HCT116 (cell line): ENCODE data around the gene GPR78. TPM values are rescaled to one million over a fixed set of nuclear protein-coding genes. Genes with fewer than 3 reads are reported as not detected.

Experiments used
- ATAC-seq: fragments of 200-7000 bp; cut with Tn5 transposase; 2 replicates; pipeline ENCODE4 v1.9.1; 2020; ENCODE audit warnings: mild to moderate bottlenecking, moderate library complexity
- BruUV-seq: library from RNA; stranded (reverse); fragments of 400-500 nt; replicated peaks from 2 replicates; lab custom pipeline; 2021; lab: Mats Ljungman, UMichigan
- CTCF ChIA-PET: fragments of 300-600 bp; sonication (Branson Sonifier 250); formaldehyde crosslinking; loops from one replicate; lab custom pipeline; 2021; ENCODE audit warnings: antibody characterized with exemption; lab: Charles Lee
- POLR2A ChIA-PET: fragments of 300-600, 350-600 bp; sonication (Branson Sonifier 250); formaldehyde crosslinking; loops from one replicate; lab custom pipeline; 2021; ENCODE audit warnings: antibody characterized with exemption; lab: Charles Lee
- RAD21 ChIA-PET, 2 experiments: fragments of 300-600 bp; sonication (Branson Sonifier 250); formaldehyde crosslinking; loops; one replicate each; lab custom pipeline; 2023; ENCODE audit warnings: low total read pairs in 2 of 2; ENCODE audit not compliant: uncharacterized antibody in 2 of 2, unreplicated experiment in 2 of 2, low non-redundant PET in 1 of 2; lab: Charles Lee
- DNase-seq: peaks from one replicate; pipeline ENCODE4 v3.0.0-alpha.2; 2010; ENCODE audit warnings: low read depth, low spot score
- H2AFZ ChIP-seq: fragments of 200-600 bp; shearing (Covaris generic), sonication (generic); 2 replicates; pipeline ENCODE4 v1.6.1; 2017; ENCODE audit warnings: low read depth, mixed run types, mixed read lengths, antibody characterized with exemption, low read length; ENCODE audit not compliant: poor library complexity, severe bottlenecking
- H3K27ac ChIP-seq: 2 replicates; pipeline ENCODE4 v1.5.1; 2012; ENCODE audit warnings: low read depth, low read length
- H3K27me3 ChIP-seq: fragments of 200-600 bp; sonication (generic); 2 replicates; pipeline ENCODE4 v1.6.1; 2016; ENCODE audit warnings: mixed run types, low read length, mixed read lengths; ENCODE audit not compliant: insufficient read depth
- H3K36me3 ChIP-seq, 2 experiments: fragments of 200-500 bp in 1 of 2; fragments of 200-600 bp in 1 of 2; sonication (Bioruptor generic) in 1 of 2; sonication (generic) in 1 of 2; 2 replicates each; pipeline versions ENCODE4 v1.5.1 to v1.6.1; 2014 to 2016; ENCODE audit warnings: low read length in 2 of 2, inconsistent platforms in 1 of 2, mixed read lengths in 1 of 2, mixed run types in 1 of 2; ENCODE audit not compliant: insufficient read depth in 2 of 2, control insufficient read depth in 1 of 2
- H3K4me1 ChIP-seq, 2 experiments: fragments of 200-600 bp in 1 of 2; sonication (generic) in 1 of 2; 2 replicates each; pipeline versions ENCODE4 v1.5.1 to v1.6.1; 2012 to 2017; ENCODE audit warnings: low read length in 2 of 2, inconsistent platforms in 1 of 2, mild to moderate bottlenecking in 1 of 2, mixed read lengths in 1 of 2, mixed run types in 1 of 2, moderate library complexity in 1 of 2; ENCODE audit not compliant: insufficient read depth in 2 of 2, control insufficient read depth in 1 of 2
- H3K4me2 ChIP-seq: fragments of 200-600 bp; sonication (generic); 2 replicates; pipeline ENCODE4 v1.6.1; 2017; ENCODE audit warnings: mixed run types, low read length, mixed read lengths
- H3K4me3 ChIP-seq, 2 experiments: fragments of 200-600 bp in 1 of 2; sonication (generic) in 1 of 2; replicated peaks in 1 of 2; 2 replicates each; pipeline ENCODE4 v1.5.1; 2011 to 2016; ENCODE audit warnings: low read length in 2 of 2, control low read depth in 1 of 2, low read depth in 1 of 2, mild to moderate bottlenecking in 1 of 2, mixed read lengths in 1 of 2, mixed run types in 1 of 2
- H3K79me2 ChIP-seq: fragments of 200-600 bp; sonication (generic); 2 replicates; pipeline ENCODE4 v1.6.1; 2017; ENCODE audit warnings: mild to moderate bottlenecking, mixed run types, low read length, moderate library complexity, mixed read lengths; ENCODE audit not compliant: insufficient read depth
- H3K9ac ChIP-seq: fragments of 200-600 bp; sonication (generic); 2 replicates; pipeline ENCODE4 v1.6.1; 2016; ENCODE audit warnings: low read length, mixed read lengths
- H3K9me2 ChIP-seq: fragments of 200-600 bp; sonication (generic), shearing (Covaris generic); 2 replicates; pipeline ENCODE4 v1.6.1; 2017; ENCODE audit warnings: mixed run types, mild to moderate bottlenecking, moderate library complexity; ENCODE audit not compliant: insufficient read depth
- H3K9me3 ChIP-seq, 2 experiments: fragments of 200-500 bp in 1 of 2; fragments of 200-600 bp in 1 of 2; sonication (Bioruptor generic) in 1 of 2; sonication (generic) in 1 of 2; 2 replicates each; pipeline ENCODE4 v1.6.1; 2014 to 2017; ENCODE audit warnings: low read length in 2 of 2, mixed read lengths in 2 of 2, inconsistent platforms in 1 of 2, low read depth in 1 of 2, mild to moderate bottlenecking in 1 of 2, mixed run types in 1 of 2, moderate library complexity in 1 of 2; ENCODE audit not compliant: control insufficient read depth in 1 of 2, insufficient read depth in 1 of 2
- H4K20me1 ChIP-seq: fragments of 200-600 bp; sonication (generic), shearing (Covaris generic); 2 replicates; pipeline ENCODE4 v1.6.1; 2017; ENCODE audit warnings: mixed run types, mild to moderate bottlenecking, moderate library complexity; ENCODE audit not compliant: insufficient read depth
- CBX3 ChIP-seq: IDR thresholded peaks from 2 replicates; pipeline ENCODE4 v1.6.1; 2012; ENCODE audit warnings: low read depth
- EZH2phosphoT487 ChIP-seq: fragments of 200-600 bp; IDR thresholded peaks from 2 replicates; pipeline ENCODE4 v1.6.1; 2018; ENCODE audit warnings: antibody characterized with exemption, borderline replicate concordance
- JUND ChIP-seq: IDR thresholded peaks from 2 replicates; pipeline ENCODE4 v1.6.1; 2012
- SP1 ChIP-seq: IDR thresholded peaks from 2 replicates; pipeline ENCODE4 v1.6.1; 2012; ENCODE audit warnings: low read depth
- TCF7L2 ChIP-seq: IDR thresholded peaks from 2 replicates; pipeline ENCODE4 v1.7.0; 2011; ENCODE audit warnings: borderline replicate concordance, inconsistent platforms; ENCODE audit not compliant: insufficient read depth, insufficient read length; ENCODE audit errors: extremely low read depth
- YY1 ChIP-seq: IDR thresholded peaks from 2 replicates; pipeline ENCODE4 v1.6.1; 2011; ENCODE audit warnings: low read length, low read depth, moderate library complexity, mild to moderate bottlenecking; ENCODE audit not compliant: insufficient replicate concordance; ENCODE audit errors: extremely low read depth
- ZBTB33 ChIP-seq: IDR thresholded peaks from 2 replicates; pipeline ENCODE4 v1.6.1; 2011; ENCODE audit warnings: mild to moderate bottlenecking, low read length, moderate library complexity; ENCODE audit not compliant: insufficient replicate concordance; ENCODE audit errors: extremely low read depth
- ZNF274 ChIP-seq: fragments of 200-500 bp; sonication (Bioruptor generic); IDR thresholded peaks from 2 replicates; pipeline ENCODE4 v1.6.1; 2014; ENCODE audit warnings: mild to moderate bottlenecking, low read depth, low read length, inconsistent platforms
- intact Hi-C: fragments of 100-400 bp; cut with micrococcal nuclease; formaldehyde crosslinking; loops from 2 replicates; pipeline ENCODE4 v1.10.0; 2022
- total RNA-seq: library from RNA; stranded (reverse); gene quantifications from one replicate; pipeline ENCODE4 v1.2.1, GENCODE V29; 2021; ENCODE audit not compliant: unreplicated experiment

GPR78 gene
- total RNA-seq, 1 experiment from 2014 or later, result not detected

GRCh38 chr4:8586246-8586645 lies 6.1 kb downstream of the GPR78 start:
- no peak for TF ChIP-seq EZH2phosphoT487
- TF ChIP-seq YY1, result no peak
- no peak for TF ChIP-seq CBX3
- TF ChIP-seq ZNF274, result no peak
- TF ChIP-seq JUND, result no peak
- TF ChIP-seq TCF7L2, result no peak
- TF ChIP-seq SP1, result no peak
- no peak for TF ChIP-seq ZBTB33
- DNase-seq, result no peak
- ATAC-seq, result no peak
- Histone ChIP-seq H3K4me2 (no peak overlapping the region), H2AFZ (no peak overlapping the region), H3K9me3 (no peaks in the 10 kb centered on the region), H4K20me1 (no peaks in the 10 kb centered on the region), H3K9me2 (no peaks in the 10 kb centered on the region), H3K9ac (no peak overlapping the region), H3K27ac (no peak overlapping the region), H3K4me1 (no peaks in the 10 kb centered on the region), H3K4me3 (no peak overlapping the region), H3K36me3 (no peaks in the 10 kb centered on the region), H3K79me2 (no peaks in the 10 kb centered on the region), H3K27me3 (peaks cover 8% of the 10 kb centered on the region; the same call in 1 of the 2 replicates)
- ChIA-PET CTCF (interaction anchor here (0.6 to 1.6 kb wide), 6 partner anchors 10 to 331 kb away, joined by 3 to 14 read pairs (median 4); no protein-coding TSS in a partner anchor), RAD21 (interaction anchor here in 1 of 2 experiments (2.1 kb wide), 1 partner anchor 118 kb away, joined by 7 read pairs; no protein-coding TSS in a partner anchor), POLR2A (no interaction called here)
- BruUV-seq, result no TSS peak
- intact Hi-C loops, result loop anchor here (5.0 kb wide), 1 partner anchor 39 kb away; no protein-coding TSS in a partner anchor
